ENCODE results near the gene SEPTIN5. TPM values are rescaled to one million over a fixed set of nuclear protein-coding genes. Genes with fewer than 3 reads are reported as not detected.

The SEPTIN5 gene
- total and polyA plus RNA-seq, 8 donors: 4.2 to 53.4 (median 7.9) TPM

DNA sequence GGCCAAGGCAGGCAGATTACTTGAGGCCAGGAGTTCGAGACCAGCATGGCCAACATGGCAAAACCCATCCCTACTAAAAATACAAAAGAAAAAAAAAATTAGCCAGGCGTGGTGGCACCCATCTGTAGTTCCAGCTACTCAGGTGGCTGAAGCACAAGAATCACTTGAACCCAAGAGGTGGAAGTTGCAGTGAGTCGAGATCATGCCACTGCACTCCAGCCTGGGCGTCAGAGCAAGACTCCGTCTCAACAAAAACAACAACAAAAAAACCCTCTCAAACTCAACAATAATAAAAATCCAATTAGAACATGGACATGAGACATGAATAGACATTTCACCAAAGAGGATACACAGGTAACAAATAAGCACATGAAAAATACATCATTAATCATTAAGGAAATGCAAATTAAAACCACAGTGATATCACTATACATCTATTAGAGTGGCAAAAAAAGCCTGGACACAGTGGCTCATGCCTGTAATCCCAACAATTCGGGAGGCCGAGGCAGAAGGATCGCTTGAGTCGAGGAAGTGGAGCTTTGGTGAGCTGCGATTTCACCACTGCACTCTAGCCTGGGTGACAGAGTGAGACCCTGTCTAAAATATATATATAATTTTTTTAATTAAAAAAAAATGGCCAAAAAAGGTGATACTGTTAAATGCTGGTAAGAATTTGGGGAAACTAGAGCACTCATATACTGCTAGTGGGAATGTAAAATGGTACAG lies 12.7 kb upstream of the SEPTIN5 start:
- TF ChIP-seq, protein P1, sequence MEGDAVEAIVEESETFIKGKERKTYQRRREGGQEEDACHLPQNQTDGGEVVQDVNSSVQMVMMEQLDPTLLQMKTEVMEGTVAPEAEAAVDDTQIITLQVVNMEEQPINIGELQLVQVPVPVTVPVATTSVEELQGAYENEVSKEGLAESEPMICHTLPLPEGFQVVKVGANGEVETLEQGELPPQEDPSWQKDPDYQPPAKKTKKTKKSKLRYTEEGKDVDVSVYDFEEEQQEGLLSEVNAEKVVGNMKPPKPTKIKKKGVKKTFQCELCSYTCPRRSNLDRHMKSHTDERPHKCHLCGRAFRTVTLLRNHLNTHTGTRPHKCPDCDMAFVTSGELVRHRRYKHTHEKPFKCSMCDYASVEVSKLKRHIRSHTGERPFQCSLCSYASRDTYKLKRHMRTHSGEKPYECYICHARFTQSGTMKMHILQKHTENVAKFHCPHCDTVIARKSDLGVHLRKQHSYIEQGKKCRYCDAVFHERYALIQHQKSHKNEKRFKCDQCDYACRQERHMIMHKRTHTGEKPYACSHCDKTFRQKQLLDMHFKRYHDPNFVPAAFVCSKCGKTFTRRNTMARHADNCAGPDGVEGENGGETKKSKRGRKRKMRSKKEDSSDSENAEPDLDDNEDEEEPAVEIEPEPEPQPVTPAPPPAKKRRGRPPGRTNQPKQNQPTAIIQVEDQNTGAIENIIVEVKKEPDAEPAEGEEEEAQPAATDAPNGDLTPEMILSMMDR (IDR thresholded peaks at IDR 0.05): no peak
- WGBS, 2 donors: 77 to 78% methylated on average over 10 of the region's 10 CpGs
- intact Hi-C loops (cut with DNase I): no loop called here
- no peak overlapping the region for H3K27ac ChIP-seq
- ATAC-seq (no peak), DNase-seq (no peak), FAIRE-seq (no peak)
- no peaks in the 10 kb centered on the region for H3K9me3 ChIP-seq
- H3K27me3 ChIP-seq: no peaks in the 10 kb centered on the region
- H3K36me3 ChIP-seq: no peaks in the 10 kb centered on the region
- H3K4me1 ChIP-seq: no peaks in the 10 kb centered on the region
- no peak overlapping the region for H3K4me3 ChIP-seq

DNA sequence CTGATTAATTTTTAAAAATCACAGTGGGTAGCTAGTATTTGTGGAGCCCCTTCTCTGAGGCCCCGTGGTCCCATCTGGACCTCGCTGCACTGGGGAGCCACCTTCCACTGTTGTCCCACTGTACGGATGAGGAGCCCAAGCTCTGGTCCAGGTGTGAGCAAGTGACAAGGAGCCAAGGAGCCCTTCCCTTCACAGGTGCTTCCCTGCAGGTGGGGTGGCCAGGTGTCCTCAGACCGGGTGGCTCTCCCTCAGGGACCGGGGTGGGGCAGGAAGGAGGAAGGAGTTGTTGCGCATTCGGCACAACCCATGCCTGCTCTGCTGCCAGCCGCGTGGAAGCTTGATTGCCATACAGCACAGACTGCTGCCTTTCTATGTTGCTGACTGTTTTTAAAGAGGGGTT lies 10.4 kb upstream of the SEPTIN5 start:
- TF ChIP-seq, protein P1 (IDR thresholded peaks at IDR 0.05): no peak
- H3K36me3 ChIP-seq: no peaks in the 10 kb centered on the region
- no peak overlapping the region for H3K27ac ChIP-seq
- H3K9me3 ChIP-seq: no peaks in the 10 kb centered on the region
- intact Hi-C loops (cut with DNase I): no loop called here
- no peak overlapping the region for H3K4me3 ChIP-seq
- no peak for DNase-seq
- H3K4me1 ChIP-seq: no peaks in the 10 kb centered on the region
- no peak for FAIRE-seq
- 64 to 77% methylated on average over 9 of the region's 9 CpGs for WGBS, 2 donors
- no peak for ATAC-seq
- no peaks in the 10 kb centered on the region for H3K27me3 ChIP-seq

DNA sequence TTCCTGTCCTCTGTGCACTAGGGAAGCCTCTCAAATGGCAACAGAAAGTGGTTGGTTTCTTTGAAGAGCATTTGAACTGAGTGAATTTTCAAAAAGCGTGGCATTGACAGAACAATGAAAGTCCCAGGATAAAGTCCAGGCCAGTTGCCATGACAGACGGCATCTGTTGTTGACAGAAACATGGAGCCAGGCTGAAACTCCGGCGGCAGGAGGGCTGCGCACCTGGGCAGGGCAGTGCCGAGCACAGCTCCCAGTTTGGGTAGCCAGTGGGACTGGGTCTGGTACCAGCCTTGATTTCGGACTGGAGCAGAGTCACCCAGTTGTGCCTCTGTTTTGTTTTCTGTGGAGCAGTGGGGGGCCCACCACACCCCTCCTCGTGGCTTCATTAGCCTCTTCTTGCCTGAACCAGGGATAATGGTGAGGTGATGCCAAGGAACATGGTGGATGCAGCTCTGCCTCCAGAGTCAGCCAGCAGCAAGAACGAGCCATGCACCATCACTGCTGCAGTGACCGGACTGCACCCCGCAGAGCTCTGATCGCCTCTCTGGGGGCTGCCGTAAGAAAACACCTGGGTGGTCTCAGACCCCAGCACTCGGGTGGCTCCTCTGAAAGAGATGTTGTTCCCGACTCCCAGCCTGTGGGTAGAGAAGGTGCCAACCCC lies 9.8 kb upstream of the SEPTIN5 start:
- no peak overlapping the region for H3K27ac ChIP-seq
- intact Hi-C loops (cut with DNase I): no loop called here
- DNase-seq (no peak), ATAC-seq (no peak), FAIRE-seq (no peak)
- 58 to 64% methylated on average over 15 of the region's 15 CpGs for WGBS, 2 donors
- no peaks in the 10 kb centered on the region for H3K4me1 ChIP-seq
- TF ChIP-seq, protein P1 (IDR thresholded peaks at IDR 0.05): no peak
- H3K27me3 ChIP-seq: no peaks in the 10 kb centered on the region
- H3K36me3 ChIP-seq: no peaks in the 10 kb centered on the region
- no peak overlapping the region for H3K4me3 ChIP-seq
- H3K9me3 ChIP-seq: no peaks in the 10 kb centered on the region

DNA sequence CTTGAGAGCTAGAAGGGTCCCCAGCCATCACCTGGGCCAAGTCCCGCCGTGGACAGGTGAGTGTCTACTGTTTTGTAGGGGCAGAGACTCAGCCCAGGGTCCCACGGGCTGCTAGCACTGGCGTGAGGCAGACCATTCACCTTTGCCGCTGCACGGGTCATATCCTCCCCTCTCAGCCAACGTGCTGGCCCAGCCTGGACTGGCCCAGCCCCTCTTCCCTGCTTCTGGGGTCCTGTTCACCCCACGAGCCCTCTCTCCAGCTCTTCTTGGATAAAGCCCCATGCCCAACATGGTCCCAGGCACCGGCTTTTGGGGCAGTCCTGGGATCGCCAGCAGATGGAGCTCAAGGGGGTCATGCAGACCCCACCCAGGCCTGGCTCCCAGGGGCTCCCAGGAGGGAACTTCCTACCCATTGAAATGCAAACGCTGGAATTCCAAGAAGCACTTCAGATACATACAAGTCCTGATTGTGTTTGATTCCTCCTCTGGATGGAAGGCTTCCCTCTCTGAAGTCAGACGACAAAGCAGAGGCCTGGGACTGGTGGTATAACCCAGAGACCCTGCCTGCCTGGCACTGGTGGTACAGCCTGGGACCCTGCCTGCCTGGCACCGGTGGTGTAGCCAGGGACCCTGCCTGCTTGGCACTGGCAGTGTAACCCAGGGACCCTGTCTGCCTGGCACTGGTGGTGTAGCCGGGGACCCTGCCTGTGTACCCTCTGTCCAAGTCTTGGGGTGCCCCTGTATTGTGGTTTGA lies 8.9 kb upstream of the SEPTIN5 start:
- TF ChIP-seq, protein P1 (IDR thresholded peaks at IDR 0.05): no peak
- H3K27me3 ChIP-seq: no peaks in the 10 kb centered on the region
- H3K27ac ChIP-seq: no peak overlapping the region
- no peak for FAIRE-seq
- no peak overlapping the region for H3K4me3 ChIP-seq
- peak in 1 of 6 donors; percentile 40 for DNase-seq
- no peak for ATAC-seq
- H3K4me1 ChIP-seq: no peaks in the 10 kb centered on the region
- 54 to 61% methylated on average over 14 of the region's 14 CpGs for WGBS, 2 donors
- intact Hi-C loops (cut with DNase I): no loop called here
- H3K9me3 ChIP-seq: no peaks in the 10 kb centered on the region
- H3K36me3 ChIP-seq: no peaks in the 10 kb centered on the region
